ENCODE results near the gene FOXB1.

FOXB1 gene

DNA sequence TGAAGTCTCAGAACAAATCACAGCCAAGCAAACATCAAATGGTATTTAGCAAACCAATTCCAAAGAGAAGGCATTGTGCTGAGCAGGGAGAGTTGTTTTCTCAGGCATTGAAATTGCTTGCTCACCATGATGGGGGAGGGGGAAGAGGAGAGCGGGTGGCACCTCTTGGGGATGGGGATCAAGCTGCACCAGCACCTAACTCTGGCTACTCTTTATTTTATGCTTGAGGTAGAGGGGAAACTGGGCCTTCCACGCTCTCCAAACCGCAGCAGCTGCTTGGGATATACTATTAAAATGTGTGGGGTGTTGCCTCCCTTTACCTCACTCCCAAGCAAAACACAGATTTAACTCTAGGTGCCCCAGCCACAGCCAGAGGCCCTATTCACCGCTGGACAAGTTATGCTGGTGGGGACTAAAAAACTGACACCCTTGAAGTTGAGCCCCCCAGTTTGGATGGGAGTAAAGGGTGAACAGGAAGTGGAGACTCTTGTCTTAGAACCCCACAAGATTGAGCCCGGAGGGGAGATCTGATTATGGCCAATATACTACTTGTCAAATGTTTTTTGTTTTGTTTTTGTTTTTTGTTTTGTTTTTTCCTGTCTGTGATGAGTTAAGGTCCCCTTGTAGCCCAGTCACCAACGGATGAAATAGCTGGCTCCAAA is 5.0 kb upstream of the FOXB1 start:
- no peak for DNase-seq (ENCODE audit: low read depth)

DNA sequence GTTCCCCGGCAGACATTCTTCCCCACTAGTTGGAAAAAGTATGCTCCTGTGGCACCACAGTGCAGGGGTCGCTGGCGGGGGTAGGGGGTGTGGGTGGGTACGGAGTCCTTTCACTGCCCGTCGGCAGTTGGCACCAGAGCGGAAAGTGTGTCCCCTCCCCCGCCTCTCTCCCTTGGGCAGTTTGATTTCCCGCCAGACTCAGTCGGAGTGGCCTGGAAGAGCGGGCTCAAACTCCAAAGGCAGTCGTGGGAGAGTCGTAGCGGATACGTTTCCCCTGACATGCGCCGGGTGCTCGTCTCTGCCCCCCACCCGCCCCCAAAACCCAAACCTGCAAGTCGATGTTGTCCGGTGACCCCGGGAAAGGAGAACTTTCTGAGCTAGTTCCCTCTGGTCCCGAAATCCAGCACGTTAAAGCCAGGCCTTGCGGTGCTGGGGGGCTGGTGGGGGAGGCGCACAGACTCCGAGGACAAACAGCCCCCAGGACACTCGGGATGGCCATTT is 4.4 kb upstream of the FOXB1 start:
- DNase-seq (ENCODE audit: low read depth): no peak

DNA sequence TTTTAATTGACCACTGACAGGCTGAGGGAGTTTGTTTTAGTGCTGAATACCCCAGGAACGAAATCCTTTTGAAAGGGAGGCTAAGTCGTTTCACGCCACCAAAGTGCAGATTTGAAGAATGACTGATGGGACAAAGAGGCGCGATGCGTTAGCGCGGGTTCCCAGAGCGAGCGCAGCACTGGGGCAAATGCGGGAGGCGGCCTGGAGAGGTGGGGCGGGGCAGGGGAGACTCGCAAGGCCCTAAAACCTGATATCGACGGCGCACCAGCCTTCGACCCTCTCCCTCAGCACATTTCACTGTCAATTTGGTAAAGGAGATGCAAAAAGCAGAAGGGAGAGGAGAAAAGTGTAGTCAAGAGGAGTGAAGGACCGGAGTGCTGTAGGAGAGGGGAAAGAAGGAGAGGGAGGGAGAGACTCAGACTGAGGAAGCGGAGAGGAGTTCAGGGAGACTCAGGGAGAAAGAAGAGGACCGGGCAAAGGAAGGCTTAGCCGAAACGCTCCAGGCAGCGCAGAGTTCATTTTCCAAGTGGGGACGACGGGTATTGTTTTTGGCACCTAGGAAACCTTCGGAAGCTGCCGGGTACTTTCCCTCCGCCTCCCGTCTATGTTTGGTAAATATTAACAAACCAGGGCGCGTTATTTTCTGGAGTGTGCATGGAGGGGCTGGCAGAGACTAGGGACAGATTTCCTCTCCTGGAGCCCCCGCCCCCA is 3.8 kb upstream of the FOXB1 start:
- no peak for DNase-seq (ENCODE audit: low read depth)

DNA sequence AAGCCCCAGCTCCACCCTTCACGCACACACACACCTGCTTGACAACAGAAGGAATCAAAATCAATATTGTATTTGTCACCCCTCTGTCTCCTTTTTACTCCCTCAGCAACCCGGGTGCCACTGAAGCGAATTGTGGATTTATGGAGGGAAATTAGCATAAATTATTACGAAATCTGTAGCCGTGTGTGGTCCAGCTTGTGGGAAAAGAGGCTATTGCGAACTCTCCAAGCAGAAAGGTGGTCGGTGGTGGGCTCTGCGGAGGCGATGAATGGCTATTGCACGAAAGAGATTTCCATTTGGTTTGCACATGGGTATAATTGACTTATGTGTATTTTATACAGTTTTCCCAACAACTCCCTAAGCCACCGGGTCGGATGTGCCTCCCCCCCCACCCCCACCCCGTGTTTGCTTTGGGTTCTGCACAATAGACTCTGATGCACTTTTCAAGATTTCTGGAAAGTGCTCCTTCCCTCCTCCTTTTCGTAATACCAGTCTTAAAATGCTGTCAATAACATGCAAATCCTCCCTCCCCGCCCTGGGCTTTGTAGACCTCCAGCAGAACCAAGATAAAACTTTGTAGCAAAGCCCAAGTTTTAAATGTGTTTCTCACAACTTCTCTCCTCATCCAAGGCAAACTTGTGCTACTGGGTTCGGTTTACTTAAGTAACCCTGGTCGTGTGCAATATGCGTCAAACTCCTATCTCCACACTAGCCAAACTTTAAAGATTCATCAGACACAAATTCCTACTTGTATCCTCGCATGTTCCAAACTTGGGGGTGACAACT is 3.1 kb upstream of the FOXB1 start:
- DNase-seq (ENCODE audit: low read depth): no peak

DNA sequence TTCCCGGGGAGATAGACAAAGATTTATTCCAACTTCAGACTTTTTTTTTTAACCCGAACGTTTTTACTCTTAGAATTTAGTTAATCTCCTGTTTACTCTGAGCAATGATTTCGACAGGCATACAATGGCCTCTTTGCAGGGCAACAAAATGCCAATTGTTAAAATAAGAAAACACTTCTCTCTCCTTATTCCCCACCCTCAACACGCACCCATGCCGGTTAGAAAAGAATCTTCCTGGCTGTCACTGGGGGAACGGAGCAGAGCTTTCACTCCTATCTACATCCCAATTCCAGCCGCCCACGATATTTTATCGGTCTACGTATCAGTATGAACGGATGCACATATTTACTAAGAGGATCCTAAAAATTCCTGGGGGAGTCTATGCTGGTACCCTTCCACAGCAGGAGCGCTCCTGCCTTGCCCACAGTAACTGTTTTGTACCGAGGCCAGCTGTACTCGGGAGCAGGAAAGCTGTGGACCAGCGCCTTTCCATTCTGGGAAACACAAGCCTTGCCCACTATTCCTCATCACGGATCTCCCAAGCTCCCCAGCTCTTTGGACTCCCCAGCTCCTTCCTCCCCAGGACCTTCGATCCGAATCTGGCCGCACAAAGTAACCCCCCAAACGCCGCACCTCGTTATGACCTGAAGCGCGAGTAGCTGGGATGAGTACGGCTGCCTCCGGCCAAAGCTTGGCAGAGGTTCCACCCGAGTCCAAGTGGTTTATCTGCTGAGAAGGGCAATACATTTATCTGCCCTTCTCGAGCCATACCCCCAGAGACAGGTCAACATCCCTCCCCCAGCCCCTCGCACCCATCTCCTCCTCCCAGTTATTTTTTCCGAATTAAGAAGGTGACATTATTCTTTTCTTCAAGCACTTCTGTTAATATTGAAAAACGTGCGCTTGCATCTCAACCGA is 2.2 kb upstream of the FOXB1 start:
- no peak for DNase-seq (ENCODE audit: low read depth)

DNA sequence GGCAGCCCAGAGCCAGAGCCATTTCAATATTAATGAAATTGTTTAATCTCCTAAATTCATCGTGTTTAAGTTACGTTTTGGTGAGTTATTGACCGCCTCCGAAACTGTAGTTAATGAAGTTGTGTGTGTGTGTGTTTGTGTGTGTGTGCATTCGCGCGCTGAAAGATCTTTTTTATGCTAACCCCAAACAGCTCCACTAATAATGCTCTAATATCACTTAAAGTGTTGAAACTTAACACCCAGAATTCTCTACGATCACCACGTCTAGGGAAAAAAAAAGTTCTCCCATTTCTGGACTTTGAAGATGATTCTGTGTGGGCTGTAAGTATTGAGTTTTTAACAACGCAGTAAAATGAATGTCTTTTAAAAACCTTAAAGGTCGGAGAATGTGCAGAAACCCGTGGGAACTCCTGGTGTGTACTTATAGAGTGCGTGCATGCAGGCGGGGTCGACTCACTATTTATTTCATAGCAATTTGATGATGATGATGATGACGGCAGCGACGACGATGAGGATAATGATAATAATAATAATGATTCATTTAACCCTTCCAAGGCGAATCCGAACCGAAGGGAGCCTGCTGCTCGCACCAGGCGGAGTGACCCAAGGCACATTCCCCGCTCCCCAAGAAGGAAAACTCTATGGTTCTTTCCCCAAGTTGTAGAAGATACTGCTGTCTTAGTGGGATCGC is 1.4 kb upstream of the FOXB1 start:
- DNase-seq (ENCODE audit: low read depth): no peak

DNA sequence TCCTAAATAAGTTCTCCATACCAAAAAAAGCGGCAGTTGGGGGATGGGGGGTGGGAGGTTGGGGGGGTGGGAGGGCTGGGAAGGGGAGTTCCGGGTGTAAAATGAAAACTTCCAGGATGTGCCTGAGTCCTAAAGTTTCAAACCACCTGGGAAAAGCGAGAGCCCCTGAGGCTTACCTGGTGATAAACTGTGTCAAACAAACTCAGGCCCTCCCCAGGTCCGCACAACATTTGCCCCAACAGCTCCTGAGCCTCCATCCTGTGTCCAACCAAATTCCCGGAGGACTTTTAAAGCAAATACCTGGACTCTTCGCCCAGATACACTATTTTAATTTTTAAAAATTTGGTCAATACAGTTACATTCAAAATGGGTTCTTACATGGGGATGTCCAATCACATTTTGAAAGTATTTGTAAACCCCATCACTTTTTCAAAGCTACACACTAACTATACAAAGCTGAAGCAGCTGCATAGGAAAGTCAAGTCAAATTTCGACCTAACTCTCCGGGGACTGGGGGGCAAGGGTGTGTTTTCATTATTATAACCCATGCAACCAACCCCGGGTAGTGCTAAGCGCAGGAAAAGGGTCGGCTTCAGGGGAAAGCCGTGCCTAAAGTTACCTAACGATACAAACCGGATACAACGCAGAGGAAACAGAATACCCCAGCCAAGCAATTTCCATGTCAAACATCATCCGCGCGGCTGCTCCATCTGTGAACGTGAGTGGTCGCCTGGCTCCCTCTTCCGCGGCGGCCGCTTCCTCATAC is 685 bp upstream of the FOXB1 start:
- no peak for DNase-seq (ENCODE audit: low read depth)

GRCh38 chr15:60004846-60005351 is 788 bp downstream of the FOXB1 start:
- DNase-seq (ENCODE audit: low read depth): peak; percentile 12

- DNase-seq (ENCODE audit: low read depth): no peak
Measured at GRCh38 chr15:60005352-60006202, 1.5 kb downstream of the FOXB1 start.

GRCh38 chr15:60006203-60006862 is 2.2 kb downstream of the FOXB1 start:
- DNase-seq (ENCODE audit: low read depth): peak; percentile 29

GRCh38 chr15:60006873-60007272 is 2.8 kb downstream of the FOXB1 start:
- peak; percentile 10 for DNase-seq (ENCODE audit: low read depth)

DNA sequence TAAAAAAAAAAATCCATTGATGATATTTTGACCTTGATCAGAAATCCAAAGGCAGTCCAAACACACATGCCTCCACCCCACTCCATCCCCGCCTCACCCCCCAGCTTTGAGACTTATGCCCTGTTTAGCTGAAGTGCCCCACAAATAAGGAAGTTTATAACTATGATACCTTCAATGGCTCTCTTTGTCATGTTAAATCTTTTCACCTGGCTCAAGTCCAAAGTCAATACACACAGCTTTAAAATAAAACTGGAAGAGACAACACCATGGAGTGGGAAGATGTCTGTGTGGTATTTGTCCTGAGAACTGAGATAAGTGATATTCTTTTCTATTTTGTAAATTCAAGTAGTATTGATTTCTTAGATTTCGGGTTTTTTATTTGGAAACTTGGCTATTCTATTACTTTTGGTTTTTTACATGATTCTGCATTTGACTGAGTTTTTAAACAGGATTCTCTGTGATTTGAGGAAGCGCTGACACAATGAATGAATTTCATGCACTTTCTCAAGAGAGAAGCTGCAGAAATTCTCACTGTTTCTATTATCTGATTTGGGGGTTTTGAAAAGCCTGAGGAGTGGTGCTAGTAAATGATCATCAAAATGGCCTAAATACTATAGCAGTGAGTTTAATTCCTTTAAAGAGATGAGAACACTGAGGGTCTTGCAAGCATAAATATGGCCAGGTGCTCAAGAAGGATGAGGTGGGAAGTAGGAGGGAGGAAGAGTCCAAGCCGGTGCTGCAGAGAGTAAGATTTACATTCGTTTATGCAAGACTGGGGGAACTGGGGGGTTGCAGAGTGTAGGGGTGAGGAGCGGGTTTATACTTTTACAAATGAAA is 5.2 kb downstream of the FOXB1 start:
- DNase-seq (ENCODE audit: low read depth): no peak

DNA sequence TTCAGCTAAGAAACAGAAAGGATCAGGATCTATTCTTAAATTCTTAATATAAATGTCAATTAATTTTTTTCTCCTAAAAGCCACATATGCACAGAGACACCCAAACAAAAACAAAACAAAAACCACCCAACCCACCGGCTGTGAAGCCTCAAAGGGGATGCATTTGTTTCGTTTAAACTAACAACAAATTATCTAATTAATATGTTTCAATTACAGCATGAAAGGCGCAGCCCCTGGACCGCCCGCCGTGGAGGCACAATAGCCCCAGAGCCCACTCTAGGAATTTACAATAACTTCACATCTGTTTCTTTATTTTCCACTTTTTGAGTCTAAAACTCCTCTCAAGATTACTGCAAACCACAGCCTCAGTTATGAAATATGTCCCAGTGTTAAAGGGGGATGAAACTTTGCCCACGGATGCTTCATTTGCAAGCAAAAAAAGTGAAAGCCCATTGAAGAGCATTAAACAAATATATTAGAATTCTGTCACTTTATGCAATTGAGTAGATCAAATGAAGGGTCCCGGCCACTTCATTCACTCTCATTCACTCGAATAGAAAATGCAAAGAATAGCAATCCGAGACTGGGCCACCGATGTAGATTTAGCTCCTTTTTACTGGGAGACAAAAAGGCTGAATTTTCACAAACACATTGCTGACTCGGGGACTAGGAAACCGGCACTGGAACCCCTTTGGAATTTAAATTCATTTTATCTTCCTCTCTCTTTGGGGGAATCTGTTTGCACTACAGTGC is 6.0 kb downstream of the FOXB1 start:
- DNase-seq (ENCODE audit: low read depth): no peak

GRCh38 chr15:60010858-60011257 is 6.7 kb downstream of the FOXB1 start:
- no peak for DNase-seq (ENCODE audit: low read depth)

GRCh38 chr15:60012695-60013094 is 8.6 kb downstream of the FOXB1 start:
- no peak for DNase-seq (ENCODE audit: low read depth)

GRCh38 chr15:60017538-60018520 is 13.7 kb downstream of the FOXB1 start:
- DNase-seq (ENCODE audit: low read depth): no peak
